Cerebellar cortex (tissue), 1 donor: ENCODE data around the gene ZNF646.

ENCODE experiments used
- DNase-seq: peaks from one replicate; pipeline ENCODE4 v3.0.0-alpha.2; 2015; ENCODE audit warnings: low spot score

ZNF646 gene

DNA sequence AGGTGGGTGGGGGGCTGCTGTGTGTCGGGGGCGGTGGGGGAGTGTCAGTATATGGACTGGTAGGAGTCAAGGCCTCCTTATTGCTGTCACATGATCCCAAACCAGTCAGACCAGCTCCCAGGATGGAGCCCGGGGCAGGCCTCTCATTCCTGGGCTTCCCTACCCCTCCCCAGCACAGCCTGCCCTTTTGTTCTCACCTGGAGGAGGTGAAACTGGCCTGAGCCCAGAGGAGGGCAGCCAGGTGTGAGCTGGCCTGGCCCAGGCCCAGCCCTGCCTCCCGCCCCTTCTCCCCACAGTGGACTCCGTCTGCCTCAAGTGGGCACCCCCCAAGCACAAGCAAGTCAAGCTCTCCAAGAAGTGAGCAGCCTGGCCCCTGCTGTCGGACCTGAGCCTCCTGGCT, 56.7 kb downstream of the ZNF646 start:
- no peak for DNase-seq

DNA sequence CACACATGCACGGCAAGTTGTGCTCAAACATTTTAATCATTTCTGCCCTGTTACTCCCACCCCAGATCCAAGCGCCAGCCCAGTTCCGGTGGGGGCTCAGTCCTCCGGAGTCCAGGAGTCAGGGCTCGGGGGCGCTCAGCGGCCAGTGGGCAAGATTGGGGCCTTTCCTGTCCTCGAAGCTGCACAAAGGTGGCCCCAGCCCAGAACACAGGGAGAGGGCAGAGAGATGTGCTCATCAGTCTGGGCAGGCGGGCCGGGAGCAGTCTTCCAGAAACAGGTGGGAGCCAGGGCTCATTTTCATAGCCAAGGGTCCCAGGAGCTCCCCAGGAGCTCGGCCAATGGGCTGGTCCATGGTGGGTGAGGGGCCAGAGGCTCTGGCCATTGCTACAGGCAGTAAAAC, 57.2 kb downstream of the ZNF646 start:
- no peak for DNase-seq

DNA sequence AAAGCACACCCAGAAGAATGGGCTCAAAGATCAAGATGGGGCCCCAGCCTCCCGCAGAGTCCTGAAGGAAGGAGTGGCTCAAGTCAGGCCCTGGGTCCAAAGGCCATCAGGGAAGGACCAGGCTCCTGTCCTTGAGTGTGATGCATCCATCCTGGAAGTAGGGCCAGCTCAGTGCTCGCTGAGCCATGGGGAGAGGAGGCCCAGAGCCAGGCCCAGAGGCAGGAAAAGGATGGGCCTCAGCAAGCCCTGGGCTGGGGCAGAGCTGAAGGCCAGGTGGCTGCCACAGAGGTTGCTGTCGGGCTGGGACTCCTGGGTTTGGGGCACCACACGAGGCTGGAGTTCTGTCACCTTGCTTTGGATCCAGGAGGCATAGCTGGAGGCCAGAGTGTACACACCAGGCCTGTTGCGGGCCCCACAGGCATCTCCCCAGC, 57.6 kb downstream of the ZNF646 start:
- DNase-seq: no peak

DNA sequence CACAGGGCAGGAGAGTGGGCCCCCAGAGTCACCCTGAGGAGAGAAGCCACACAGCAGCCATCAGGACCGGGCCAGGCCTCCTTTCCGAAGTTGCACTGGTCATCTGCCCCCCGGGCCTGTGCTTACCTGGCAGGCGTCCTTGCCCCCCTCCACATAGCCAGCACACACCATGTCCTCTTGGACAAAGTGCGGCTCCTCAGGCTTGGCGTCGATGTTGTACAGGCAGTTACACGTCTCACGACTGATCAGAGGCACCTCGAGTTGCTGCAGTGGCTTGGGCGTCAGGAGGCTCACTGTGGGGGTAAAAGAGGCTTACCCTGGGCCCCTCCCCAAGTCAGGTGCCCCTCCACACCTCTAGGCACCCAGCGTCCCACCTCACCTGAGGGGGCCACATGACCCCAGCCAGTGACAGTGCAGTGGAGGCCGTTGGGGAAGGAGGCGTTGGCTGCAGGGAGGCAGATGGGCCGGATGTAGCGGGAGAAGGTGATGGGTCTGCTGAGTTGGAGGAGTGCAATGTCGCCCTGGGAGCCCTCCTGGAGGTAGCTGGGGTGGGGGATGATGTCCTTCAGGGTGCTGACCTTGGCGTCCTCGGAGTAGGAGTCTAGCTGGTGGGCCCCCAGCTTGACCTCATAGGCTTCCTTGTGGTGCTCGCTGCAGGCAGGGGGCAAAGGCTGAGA, 58.2 kb downstream of the ZNF646 start:
- DNase-seq: no peak

DNA sequence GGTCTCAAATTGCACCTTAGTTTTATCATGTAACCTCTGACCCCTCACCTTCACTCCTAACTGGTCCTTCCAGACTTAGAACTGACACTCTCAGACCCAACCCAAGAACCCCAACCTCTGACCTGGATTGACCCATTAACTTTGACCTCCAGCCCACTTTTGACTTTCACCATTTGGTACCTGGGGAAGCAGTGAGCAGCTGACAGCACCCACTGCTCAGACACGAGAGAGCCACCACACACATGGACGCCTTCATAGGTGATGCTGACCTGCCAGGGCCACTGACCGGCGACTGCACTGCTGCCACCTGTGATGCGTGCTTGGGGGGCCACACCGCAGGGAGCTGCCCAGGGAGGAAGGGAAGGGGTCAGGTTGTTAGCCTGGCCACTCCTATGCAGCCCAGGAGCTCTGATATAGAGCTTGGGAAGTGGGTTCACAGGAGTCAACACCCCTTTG, 58.9 kb downstream of the ZNF646 start:
- no peak for DNase-seq
